ENCODE results near the gene RCHY1.

GRCh38 chr4:75457365-75457764, 56.8 kb downstream of the RCHY1 start:
- TF ChIP-seq POLR2A (IDR thresholded peaks at IDR 0.05; ENCODE audit: low read length) (no peak), GATA1 (IDR thresholded peaks at IDR 0.05; ENCODE audit: low read depth, low read length) (no peak)
